HEK293T (cell line): ENCODE data around the gene MGAT5.

ENCODE experiments used
- CTCF ChIA-PET: fragments of 350-600 bp; formaldehyde crosslinking; extraction: SDS; loops from one replicate; lab custom pipeline; 2021; ENCODE audit warnings: antibody characterized with exemption, inconsistent platforms; lab: Yijun Ruan, JAX
- POLR2A ChIA-PET: fragments of 350-600 bp; formaldehyde crosslinking; extraction: SDS; loops from one replicate; lab custom pipeline; 2020; ENCODE audit warnings: antibody characterized with exemption, inconsistent platforms; lab: Yijun Ruan, JAX
- DNase-seq: peaks from one replicate; pipeline ENCODE4 v3.0.0; 2012; ENCODE audit warnings: mixed read lengths; ENCODE audit errors: extremely low spot score
- ARNT ChIP-seq: fragments of 450-650 bp; IDR thresholded peaks from 2 replicates; pipeline ENCODE4 v1.6.1; 2017; ENCODE audit warnings: mild to moderate bottlenecking
- BHLHE40 ChIP-seq: fragments of 450-650 bp; IDR thresholded peaks from 2 replicates; pipeline ENCODE4 v1.6.1; 2016; ENCODE audit warnings: mild to moderate bottlenecking, moderate library complexity, borderline replicate concordance
- CTBP1 ChIP-seq: fragments of 450-650 bp; IDR thresholded peaks from 2 replicates; pipeline ENCODE4 v1.6.1; 2016; ENCODE audit warnings: borderline replicate concordance
- ELF4 ChIP-seq: fragments of 450-650 bp; IDR thresholded peaks from 2 replicates; pipeline ENCODE4 v1.6.1; 2017; ENCODE audit warnings: antibody characterized with exemption
- FOXA1 ChIP-seq: fragments of 450-650 bp; IDR thresholded peaks from 2 replicates; pipeline ENCODE4 v1.6.1; 2016; ENCODE audit warnings: mild to moderate bottlenecking
- FOXK2 ChIP-seq: fragments of 450-650 bp; IDR thresholded peaks from 2 replicates; pipeline ENCODE4 v1.6.1; 2016; ENCODE audit warnings: mild to moderate bottlenecking
- FOXM1 ChIP-seq: fragments of 450-650 bp; IDR thresholded peaks from 2 replicates; pipeline ENCODE4 v1.6.1; 2017; ENCODE audit warnings: mild to moderate bottlenecking, borderline replicate concordance
- HDGF ChIP-seq: fragments of 450-650 bp; IDR thresholded peaks from 2 replicates; pipeline ENCODE4 v1.6.1; 2017; ENCODE audit warnings: antibody characterized with exemption, borderline replicate concordance
- L3MBTL2 ChIP-seq: fragments of 450-650 bp; conservative IDR thresholded peaks from 2 replicates; pipeline ENCODE4 v1.6.1; 2016; ENCODE audit warnings: mild to moderate bottlenecking
- LEF1 ChIP-seq: fragments of 450-650 bp; IDR thresholded peaks from 2 replicates; pipeline ENCODE4 v1.6.1; 2017; ENCODE audit warnings: mild to moderate bottlenecking, borderline replicate concordance
- NFRKB ChIP-seq: fragments of 450-650 bp; IDR thresholded peaks from 2 replicates; pipeline ENCODE4 v1.6.1; 2016; ENCODE audit warnings: mild to moderate bottlenecking, moderate library complexity
- PKNOX1 ChIP-seq: fragments of 450-650 bp; IDR thresholded peaks from 2 replicates; pipeline ENCODE4 v1.6.1; 2016
- SP1 ChIP-seq: fragments of 450-650 bp; IDR thresholded peaks from 2 replicates; pipeline ENCODE4 v1.6.1; 2017
- SUZ12 ChIP-seq: fragments of 450-650 bp; IDR thresholded peaks from 2 replicates; pipeline ENCODE4 v1.6.1; 2016; ENCODE audit warnings: mild to moderate bottlenecking
- TARDBP ChIP-seq: fragments of 450-650 bp; IDR thresholded peaks from 2 replicates; pipeline ENCODE4 v1.6.1; 2016
- ZNF384 ChIP-seq: fragments of 450-650 bp; IDR thresholded peaks from 2 replicates; pipeline ENCODE4 v1.6.1; 2016

The MGAT5 gene

GRCh38 chr2:134410831-134411231 is 157.0 kb downstream of the MGAT5 start:
- ChIA-PET CTCF (interaction anchor here (0.6 to 2.1 kb wide), 6 partner anchors 11 to 521 kb away, joined by 3 to 15 read pairs (median 4); no protein-coding TSS in a partner anchor), POLR2A (no interaction called here)
- no peak for TF ChIP-seq BHLHE40

GRCh38 chr2:134411279-134411827 is 157.5 kb downstream of the MGAT5 start:
- TF ChIP-seq TARDBP, result no peak
- CTCF ChIA-PET, result interaction anchor here (0.5 to 2.1 kb wide), 11 partner anchors 11 to 524 kb away, joined by 3 to 15 read pairs (median 4); no protein-coding TSS in a partner anchor
- DNase-seq, result no peak
- POLR2A ChIA-PET, result no interaction called here

More at GRCh38 chr2:134410831-134411231, 157.0 kb downstream of the MGAT5 start:
- no peak for DNase-seq

GRCh38 chr2:134411828-134412638 is 158.2 kb downstream of the MGAT5 start:
- POLR2A ChIA-PET, result interaction anchor here (0.6 kb wide), 1 partner anchor 668 kb away, joined by 3 read pairs; no protein-coding TSS in a partner anchor
- peak; percentile 70 for DNase-seq
- CTCF ChIA-PET, result interaction anchor here (0.5 to 2.1 kb wide), 10 partner anchors 12 to 525 kb away, joined by 3 to 15 read pairs (median 4); no protein-coding TSS in a partner anchor
- TF ChIP-seq L3MBTL2, result no peak

GRCh38 chr2:134412639-134412999 is 158.7 kb downstream of the MGAT5 start:
- TF ChIP-seq L3MBTL2 (no peak), HDGF (no peak), NFRKB (no peak), FOXM1 (no peak), TARDBP (no peak), FOXA1 (no peak), FOXK2 (no peak), SP1 (no peak), ARNT (no peak), LEF1 (no peak)
- POLR2A ChIA-PET, result interaction anchor here (0.6 kb wide), 1 partner anchor 668 kb away, joined by 3 read pairs; no protein-coding TSS in a partner anchor
- CTCF ChIA-PET, result interaction anchor here (0.9 to 2.1 kb wide), 5 partner anchors 14 to 526 kb away, joined by 3 to 15 read pairs (median 6); no protein-coding TSS in a partner anchor
- DNase-seq, result no peak

GRCh38 chr2:134413430-134413829 is 159.6 kb downstream of the MGAT5 start:
- POLR2A ChIA-PET, result no interaction called here
- DNase-seq, result no peak
- TF ChIP-seq TARDBP, result no peak
- no peak for TF ChIP-seq PKNOX1
- no peak for TF ChIP-seq FOXM1
- no peak for TF ChIP-seq L3MBTL2
- TF ChIP-seq BHLHE40, result no peak
- TF ChIP-seq ELF4, result no peak
- TF ChIP-seq NFRKB, result no peak
- TF ChIP-seq ZNF384, result no peak
- TF ChIP-seq FOXK2, result no peak
- TF ChIP-seq FOXA1, result no peak
- CTCF ChIA-PET, result no interaction called here

- DNase-seq, result no peak
- POLR2A ChIA-PET, result no interaction called here
- CTCF ChIA-PET, result no interaction called here
- TF ChIP-seq CTBP1 (no peak), TARDBP (no peak), PKNOX1 (no peak), FOXM1 (no peak), NFRKB (no peak), ARNT (no peak), L3MBTL2 (no peak), ELF4 (no peak)
Observed at GRCh38 chr2:134413912-134414311, 160.0 kb downstream of the MGAT5 start.

GRCh38 chr2:134416018-134416417 is 162.1 kb downstream of the MGAT5 start:
- CTCF ChIA-PET, result no interaction called here
- DNase-seq, result no peak
- POLR2A ChIA-PET, result no interaction called here
- TF ChIP-seq ZNF384 (no peak), FOXA1 (no peak), ARNT (no peak), SUZ12 (no peak), CTBP1 (no peak), NFRKB (no peak), SP1 (no peak), BHLHE40 (no peak), TARDBP (no peak), LEF1 (no peak), FOXK2 (no peak), PKNOX1 (no peak), ELF4 (no peak), HDGF (no peak), L3MBTL2 (no peak), FOXM1 (no peak)
